Panc1 (cell line): ENCODE results near the gene RHEBL1.

ENCODE experiments used
- POLR2AphosphoS5 ChIP-seq: IDR thresholded peaks from 2 replicates; pipeline ENCODE4 v1.6.1; 2012; ENCODE audit warnings: mild to moderate bottlenecking, low read depth, low read length, moderate library complexity
- SIN3A ChIP-seq: IDR thresholded peaks from 2 replicates; pipeline ENCODE4 v1.6.1; 2012; ENCODE audit warnings: low read depth, mild to moderate bottlenecking, low read length, moderate library complexity, borderline replicate concordance; ENCODE audit not compliant: insufficient read depth
- TCF7L2 ChIP-seq: IDR thresholded peaks from 2 replicates; pipeline ENCODE4 v1.6.1; 2011; ENCODE audit warnings: mild to moderate bottlenecking, low read depth, low read length, inconsistent platforms
- TF ChIP-seq, protein P1 (sequence below): fragments of 450-650 bp; IDR thresholded peaks from 2 replicates; pipeline ENCODE4 v1.5.1; 2017; ENCODE audit warnings: mild to moderate bottlenecking
- TF ChIP-seq, protein P2 (sequence below), 2 experiments: IDR thresholded peaks; 2 replicates each; pipeline ENCODE4 v1.6.1; 2011 to 2012; ENCODE audit warnings: low read depth in 2 of 2, control low read depth in 1 of 2, low read length in 1 of 2, mild to moderate bottlenecking in 1 of 2, moderate library complexity in 1 of 2; ENCODE audit not compliant: insufficient read depth in 1 of 2

DNA sequence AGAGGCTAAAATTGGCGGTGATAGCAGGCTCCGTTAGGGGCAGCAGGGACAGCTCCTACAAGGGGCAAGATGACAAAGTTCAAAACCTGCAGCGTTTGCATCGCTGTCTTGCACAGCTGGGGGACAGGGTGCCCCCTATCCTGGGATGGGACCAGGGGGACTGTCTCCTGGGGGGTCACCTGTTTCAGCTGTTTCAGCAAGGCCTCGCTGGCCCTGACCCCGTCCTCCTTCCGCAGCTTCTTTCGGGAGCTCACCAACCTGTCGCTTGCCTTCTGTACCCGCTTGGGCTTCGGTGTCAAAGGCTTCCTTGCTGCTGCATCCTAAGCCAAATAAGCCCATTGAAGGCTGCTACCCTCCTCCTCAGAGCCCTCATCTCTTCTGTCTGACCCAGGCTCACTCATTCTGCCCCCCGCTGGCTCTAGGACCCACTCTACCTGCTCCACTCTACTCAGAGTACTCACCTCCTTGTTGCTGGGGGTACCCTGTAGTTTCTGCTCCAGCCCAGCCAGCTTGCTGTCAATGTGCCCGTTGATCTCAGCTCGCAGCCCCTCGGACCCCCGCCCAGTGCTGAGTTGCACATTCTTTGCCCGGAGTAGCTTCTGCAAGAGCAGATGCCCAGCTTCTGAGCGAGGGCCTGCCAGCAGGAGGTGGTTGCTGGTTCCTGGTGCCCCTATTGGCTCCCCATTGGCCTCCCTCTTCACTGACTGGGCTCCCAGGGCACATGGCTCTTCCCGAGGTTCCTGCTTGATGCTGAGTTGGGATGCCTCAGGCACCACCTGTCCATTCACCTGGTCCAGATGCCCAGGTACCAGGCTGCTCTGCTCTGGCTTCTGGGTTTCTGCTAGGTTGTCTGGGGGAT lies 38.8 kb downstream of the RHEBL1 start:
- TF ChIP-seq, protein P1, sequence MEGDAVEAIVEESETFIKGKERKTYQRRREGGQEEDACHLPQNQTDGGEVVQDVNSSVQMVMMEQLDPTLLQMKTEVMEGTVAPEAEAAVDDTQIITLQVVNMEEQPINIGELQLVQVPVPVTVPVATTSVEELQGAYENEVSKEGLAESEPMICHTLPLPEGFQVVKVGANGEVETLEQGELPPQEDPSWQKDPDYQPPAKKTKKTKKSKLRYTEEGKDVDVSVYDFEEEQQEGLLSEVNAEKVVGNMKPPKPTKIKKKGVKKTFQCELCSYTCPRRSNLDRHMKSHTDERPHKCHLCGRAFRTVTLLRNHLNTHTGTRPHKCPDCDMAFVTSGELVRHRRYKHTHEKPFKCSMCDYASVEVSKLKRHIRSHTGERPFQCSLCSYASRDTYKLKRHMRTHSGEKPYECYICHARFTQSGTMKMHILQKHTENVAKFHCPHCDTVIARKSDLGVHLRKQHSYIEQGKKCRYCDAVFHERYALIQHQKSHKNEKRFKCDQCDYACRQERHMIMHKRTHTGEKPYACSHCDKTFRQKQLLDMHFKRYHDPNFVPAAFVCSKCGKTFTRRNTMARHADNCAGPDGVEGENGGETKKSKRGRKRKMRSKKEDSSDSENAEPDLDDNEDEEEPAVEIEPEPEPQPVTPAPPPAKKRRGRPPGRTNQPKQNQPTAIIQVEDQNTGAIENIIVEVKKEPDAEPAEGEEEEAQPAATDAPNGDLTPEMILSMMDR: no peak
- TF ChIP-seq SIN3A: no peak
- TF ChIP-seq TCF7L2: no peak
- TF ChIP-seq, protein P2, sequence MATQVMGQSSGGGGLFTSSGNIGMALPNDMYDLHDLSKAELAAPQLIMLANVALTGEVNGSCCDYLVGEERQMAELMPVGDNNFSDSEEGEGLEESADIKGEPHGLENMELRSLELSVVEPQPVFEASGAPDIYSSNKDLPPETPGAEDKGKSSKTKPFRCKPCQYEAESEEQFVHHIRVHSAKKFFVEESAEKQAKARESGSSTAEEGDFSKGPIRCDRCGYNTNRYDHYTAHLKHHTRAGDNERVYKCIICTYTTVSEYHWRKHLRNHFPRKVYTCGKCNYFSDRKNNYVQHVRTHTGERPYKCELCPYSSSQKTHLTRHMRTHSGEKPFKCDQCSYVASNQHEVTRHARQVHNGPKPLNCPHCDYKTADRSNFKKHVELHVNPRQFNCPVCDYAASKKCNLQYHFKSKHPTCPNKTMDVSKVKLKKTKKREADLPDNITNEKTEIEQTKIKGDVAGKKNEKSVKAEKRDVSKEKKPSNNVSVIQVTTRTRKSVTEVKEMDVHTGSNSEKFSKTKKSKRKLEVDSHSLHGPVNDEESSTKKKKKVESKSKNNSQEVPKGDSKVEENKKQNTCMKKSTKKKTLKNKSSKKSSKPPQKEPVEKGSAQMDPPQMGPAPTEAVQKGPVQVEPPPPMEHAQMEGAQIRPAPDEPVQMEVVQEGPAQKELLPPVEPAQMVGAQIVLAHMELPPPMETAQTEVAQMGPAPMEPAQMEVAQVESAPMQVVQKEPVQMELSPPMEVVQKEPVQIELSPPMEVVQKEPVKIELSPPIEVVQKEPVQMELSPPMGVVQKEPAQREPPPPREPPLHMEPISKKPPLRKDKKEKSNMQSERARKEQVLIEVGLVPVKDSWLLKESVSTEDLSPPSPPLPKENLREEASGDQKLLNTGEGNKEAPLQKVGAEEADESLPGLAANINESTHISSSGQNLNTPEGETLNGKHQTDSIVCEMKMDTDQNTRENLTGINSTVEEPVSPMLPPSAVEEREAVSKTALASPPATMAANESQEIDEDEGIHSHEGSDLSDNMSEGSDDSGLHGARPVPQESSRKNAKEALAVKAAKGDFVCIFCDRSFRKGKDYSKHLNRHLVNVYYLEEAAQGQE (IDR thresholded peaks at IDR 0.05; ENCODE audit: insufficient read depth in 1 of 2, low read depth in 2 of 2, low read length in 1 of 2): no peak
- no peak for TF ChIP-seq POLR2AphosphoS5
